Natural killer cell (primary cell): ENCODE measurements around the gene WDR45B. TPM values are rescaled to one million over a fixed set of nuclear protein-coding genes. Genes with fewer than 3 reads are reported as not detected.

ENCODE experiments used
- ATAC-seq, 3 donors: fragments of 150-1000 bp in 2 of 3; fragments of 200-7000 bp in 1 of 3; cut with Tn5 transposase; 1 replicate in 1 of 3; 2 replicates in 2 of 3; pipeline ENCODE4 v1.10.0; 2021; ENCODE audit warnings: mild to moderate bottlenecking in 2 of 3, moderate library complexity in 2 of 3
- DNase-seq, 2 donors: peaks; one replicate each; pipeline versions ENCODE4 v3.0.0 to v3.0.0-alpha.2; 2013 to 2021; ENCODE audit warnings: mixed read lengths in 1 of 2
- H3K27ac ChIP-seq: one replicate; pipeline ENCODE4 v1.5.1; 2013; ENCODE audit warnings: mild to moderate bottlenecking, low read length
- H3K27me3 ChIP-seq: one replicate; pipeline ENCODE4 v1.6.1; 2013; ENCODE audit warnings: low read length; ENCODE audit not compliant: control insufficient read depth, insufficient read depth
- H3K36me3 ChIP-seq: one replicate; pipeline ENCODE4 v1.6.1; 2013; ENCODE audit warnings: low read length; ENCODE audit not compliant: control insufficient read depth, insufficient read depth
- H3K4me1 ChIP-seq: one replicate; pipeline ENCODE4 v1.6.1; 2013; ENCODE audit warnings: low read length; ENCODE audit not compliant: control insufficient read depth, insufficient read depth
- H3K4me3 ChIP-seq: one replicate; pipeline ENCODE4 v1.5.1; 2013; ENCODE audit warnings: low read length
- H3K9me3 ChIP-seq: one replicate; pipeline ENCODE4 v1.6.1; 2013; ENCODE audit warnings: low read length; ENCODE audit not compliant: control insufficient read depth, insufficient read depth
- H3K27ac Mint-ChIP-seq, 2 donors: one replicate each; pipeline ENCODE4 v1.8.0; 2022; ENCODE audit warnings: mild to moderate bottlenecking in 2 of 2, mixed read lengths in 2 of 2, moderate library complexity in 1 of 2
- H3K27me3 Mint-ChIP-seq, 2 donors: one replicate each; pipeline ENCODE4 v1.8.0; 2022; ENCODE audit warnings: low read depth in 2 of 2, mixed read lengths in 2 of 2
- H3K36me3 Mint-ChIP-seq: one replicate; pipeline ENCODE4 v1.8.0; 2022; ENCODE audit warnings: mixed read lengths
- H3K4me1 Mint-ChIP-seq, 2 donors: one replicate each; pipeline ENCODE4 v1.8.0; 2022; ENCODE audit warnings: mixed read lengths in 2 of 2
- H3K4me3 Mint-ChIP-seq: one replicate; pipeline ENCODE4 v1.8.0; 2022; ENCODE audit warnings: mild to moderate bottlenecking, moderate library complexity, mixed read lengths
- H3K9me3 Mint-ChIP-seq, 2 donors: one replicate each; pipeline ENCODE4 v1.8.0; 2022; ENCODE audit warnings: mixed read lengths in 2 of 2
- CTCF ChIP-seq: fragments of 200-600 bp; IDR thresholded peaks from one replicate; pipeline ENCODE4 v1.8.0; 2022; ENCODE audit warnings: antibody characterized with exemption
- WGBS: methylation state at CpG from one replicate; pipeline ENCODE4 v1.1.7; 2013; ENCODE audit warnings: missing lambda C conversion rate; ENCODE audit not compliant: insufficient coverage; 5-methylcytosine and 5-hydroxymethylcytosine counted together
- intact Hi-C: fragments of 100-400 bp; cut with micrococcal nuclease; formaldehyde crosslinking; loops from one replicate; pipeline ENCODE4 v1.14.2; 2022
- total RNA-seq, 4 donors: library from RNA; stranded (reverse); fragments of 120-200 nt in 1 of 4; gene quantifications; one replicate each; pipeline versions ENCODE4 v1.2.3 to v1.2.4, GENCODE V29; 2013 to 2022

The WDR45B gene
- total RNA-seq, 3 donors from 2014 or later (not counting 1 experiment from before 2014, with no cell fraction given): 81.8 to 112 (median 94.6) TPM

GRCh38 chr17:82600731-82601446 is 47.4 kb downstream of the WDR45B start:
- Mint-ChIP-seq H3K36me3 (no peaks in the 10 kb centered on the region), H3K27ac (no peak overlapping the region), H3K4me3 (no peak overlapping the region), H3K27me3 (no peaks in the 10 kb centered on the region), H3K9me3 (no peaks in the 10 kb centered on the region), H3K4me1 (peaks cover 15 to 20% of the 10 kb centered on the region in 2 donors)
- DNase-seq (no peak), ATAC-seq (no peak)
- H3K4me3 ChIP-seq: no peak overlapping the region
- intact Hi-C loops: no loop called here
- no peak for TF ChIP-seq CTCF
- H3K36me3 ChIP-seq: peaks cover 36% of the 10 kb centered on the region
- peaks cover 17% of the 10 kb centered on the region for H3K4me1 ChIP-seq
- H3K9me3 ChIP-seq: no peaks in the 10 kb centered on the region
- 96% methylated on average over 37 of the region's 37 CpGs for WGBS
- no peak overlapping the region for H3K27ac ChIP-seq
- no peaks in the 10 kb centered on the region for H3K27me3 ChIP-seq

- H3K4me1 ChIP-seq: peaks cover 26% of the 10 kb centered on the region
- Mint-ChIP-seq H3K36me3 (no peaks in the 10 kb centered on the region), H3K4me1 (peaks cover 17 to 27% of the 10 kb centered on the region in 2 donors), H3K27me3 (no peaks in the 10 kb centered on the region), H3K9me3 (no peaks in the 10 kb centered on the region), H3K4me3 (no peak overlapping the region), H3K27ac (no peak overlapping the region)
- no peak for TF ChIP-seq CTCF
- H3K9me3 ChIP-seq: no peaks in the 10 kb centered on the region
- H3K36me3 ChIP-seq: peaks cover 28% of the 10 kb centered on the region
- no peaks in the 10 kb centered on the region for H3K27me3 ChIP-seq
- intact Hi-C loops: no loop called here
- H3K27ac ChIP-seq: no peak overlapping the region
- WGBS: 86% methylated on average over 25 of the region's 26 CpGs
- ATAC-seq: no peak
- H3K4me3 ChIP-seq: no peak overlapping the region
- no peak for DNase-seq
These were observed 48.3 kb downstream of the WDR45B start for GRCh38 chr17:82599674-82600661.

DNA sequence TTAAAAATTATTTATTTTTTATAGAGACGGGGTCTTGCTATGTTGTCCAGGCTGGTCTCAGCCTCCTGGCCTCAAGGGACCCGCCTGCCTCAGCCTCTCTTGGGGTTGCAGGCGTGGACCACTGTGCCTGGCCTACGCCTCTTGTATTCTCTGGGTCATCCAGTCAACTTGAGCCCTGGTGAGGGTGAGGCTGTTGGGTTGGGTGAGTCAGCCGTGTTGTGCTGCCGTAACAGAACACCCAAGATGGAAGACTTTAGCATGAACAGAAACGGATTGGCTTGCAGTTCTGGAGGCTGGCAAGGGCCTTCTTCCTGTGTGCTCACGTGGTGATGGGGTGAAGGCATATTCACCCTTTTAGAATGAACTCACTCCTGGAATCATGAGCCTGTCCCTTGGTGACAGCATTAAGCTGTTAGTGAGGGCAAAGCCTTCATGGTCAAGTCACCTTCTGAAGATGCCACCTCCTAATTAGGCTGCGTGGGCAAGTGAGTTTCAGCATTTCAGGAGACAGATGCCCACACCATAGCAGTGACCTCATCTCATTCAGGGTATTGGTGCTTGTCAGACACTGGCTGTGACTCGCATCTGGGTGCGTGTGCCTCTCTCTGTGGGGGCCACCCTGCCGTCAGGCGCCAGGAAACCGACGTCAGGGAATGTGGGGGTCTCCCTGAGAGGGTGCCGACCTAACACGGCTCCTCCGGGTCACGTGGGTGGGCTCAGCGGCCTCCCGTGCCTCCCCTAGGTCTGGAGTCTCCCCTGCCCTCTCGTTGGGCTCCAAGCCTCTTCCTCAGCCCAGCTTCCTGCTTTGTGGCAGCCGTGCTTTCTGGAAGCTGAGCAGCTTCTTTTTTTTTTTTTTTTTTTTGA is 49.8 kb downstream of the WDR45B start:
- Mint-ChIP-seq H3K4me3 (no peak overlapping the region), H3K4me1 (peaks cover 20 to 29% of the 10 kb centered on the region in 2 donors), H3K9me3 (no peaks in the 10 kb centered on the region), H3K36me3 (no peaks in the 10 kb centered on the region), H3K27me3 (no peaks in the 10 kb centered on the region), H3K27ac (no peak overlapping the region)
- DNase-seq (no peak), ATAC-seq (no peak)
- 89% methylated on average over 23 of the region's 23 CpGs for WGBS
- H3K9me3 ChIP-seq: no peaks in the 10 kb centered on the region
- peaks cover 30% of the 10 kb centered on the region for H3K4me1 ChIP-seq
- intact Hi-C loops: no loop called here
- H3K27me3 ChIP-seq: no peaks in the 10 kb centered on the region
- H3K27ac ChIP-seq: no peak overlapping the region
- H3K36me3 ChIP-seq: peaks cover 26% of the 10 kb centered on the region
- H3K4me3 ChIP-seq: no peak overlapping the region
- TF ChIP-seq CTCF: no peak
